Liver (tissue), 9 donors: ENCODE data around the gene MBLAC2. TPM values are rescaled to one million over a fixed set of nuclear protein-coding genes. Genes with fewer than 3 reads are reported as not detected.

Experiments used
- DNase-seq: peaks from one replicate; pipeline ENCODE4 v3.0.0-alpha.2; 2017; ENCODE audit warnings: low spot score
- H3K27ac ChIP-seq, 2 donors: one replicate each; pipeline ENCODE4 v1.7.0; 2013; ENCODE audit warnings: inconsistent platforms in 2 of 2, low read length in 2 of 2, control low read depth in 1 of 2, low read depth in 1 of 2, mild to moderate bottlenecking in 1 of 2
- H3K27me3 ChIP-seq, 4 donors: one replicate each; pipeline versions ENCODE4 v1.6.1 to v1.7.0; 2013; ENCODE audit warnings: low read length in 3 of 4, inconsistent platforms in 1 of 4, mild to moderate bottlenecking in 1 of 4, moderate library complexity in 1 of 4; ENCODE audit not compliant: control insufficient read depth in 4 of 4, insufficient read depth in 4 of 4
- H3K36me3 ChIP-seq, 4 donors: one replicate each; pipeline versions ENCODE4 v1.6.1 to v1.7.0; 2013; ENCODE audit warnings: low read length in 3 of 4, mild to moderate bottlenecking in 3 of 4, low read depth in 1 of 4, moderate library complexity in 1 of 4; ENCODE audit not compliant: control insufficient read depth in 4 of 4, insufficient read depth in 3 of 4
- H3K4me1 ChIP-seq, 4 donors: one replicate each; pipeline versions ENCODE4 v1.6.1 to v1.7.0; 2013; ENCODE audit warnings: low read length in 3 of 4, mild to moderate bottlenecking in 3 of 4, moderate library complexity in 1 of 4; ENCODE audit not compliant: control insufficient read depth in 4 of 4, insufficient read depth in 4 of 4
- H3K4me3 ChIP-seq, 3 donors: one replicate each; pipeline versions ENCODE4 v1.6.1 to v1.7.0; 2013; ENCODE audit warnings: low read length in 3 of 3, control low read depth in 1 of 3, low read depth in 1 of 3, mild to moderate bottlenecking in 1 of 3
- H3K9ac ChIP-seq, 2 donors: one replicate each; pipeline ENCODE4 v1.7.0; 2013; ENCODE audit warnings: low read length in 2 of 2, mild to moderate bottlenecking in 2 of 2, moderate library complexity in 2 of 2, control low read depth in 1 of 2, low read depth in 1 of 2
- H3K9me3 ChIP-seq, 4 donors: one replicate each; pipeline versions ENCODE4 v1.6.1 to v1.7.0; 2013; ENCODE audit warnings: low read length in 3 of 4; ENCODE audit not compliant: control insufficient read depth in 4 of 4
- ATF3 ChIP-seq: IDR thresholded peaks from 2 replicates; pipeline ENCODE4 v1.6.1; 2016; ENCODE audit warnings: antibody characterized with exemption
- CTCF ChIP-seq: fragments of 150-350 bp; IDR thresholded peaks from 2 replicates; pipeline ENCODE4 v1.5.1; 2017; ENCODE audit warnings: improper control_type of control experiment, low read depth, low read length; ENCODE audit not compliant: missing input control
- EGR1 ChIP-seq, 2 donors: IDR thresholded peaks; 2 replicates each; pipeline ENCODE4 v1.6.1; 2016 to 2018; ENCODE audit warnings: antibody characterized with exemption in 2 of 2, low read depth in 2 of 2
- FOXA1 ChIP-seq: IDR thresholded peaks from 2 replicates; pipeline ENCODE4 v1.6.1; 2016; ENCODE audit warnings: antibody characterized with exemption
- FOXA2 ChIP-seq: IDR thresholded peaks from 2 replicates; pipeline ENCODE4 v1.6.1; 2016; ENCODE audit warnings: antibody characterized with exemption
- GABPA ChIP-seq, 2 donors: IDR thresholded peaks in 1 of 2; conservative IDR thresholded peaks in 1 of 2; 2 replicates each; pipeline ENCODE4 v1.6.1; 2016; ENCODE audit warnings: antibody characterized with exemption in 2 of 2, mild to moderate bottlenecking in 1 of 2, moderate library complexity in 1 of 2
- HNF4A ChIP-seq, 2 donors: conservative IDR thresholded peaks; 2 replicates each; pipeline ENCODE4 v1.6.1; 2016; ENCODE audit warnings: antibody characterized with exemption in 2 of 2, mild to moderate bottlenecking in 2 of 2
- HNF4G ChIP-seq: IDR thresholded peaks from 2 replicates; pipeline ENCODE4 v1.6.1; 2016; ENCODE audit warnings: antibody characterized with exemption
- JUND ChIP-seq, 2 donors: IDR thresholded peaks; 2 replicates each; pipeline ENCODE4 v1.6.1; 2016; ENCODE audit warnings: antibody characterized with exemption in 2 of 2
- MAX ChIP-seq: IDR thresholded peaks from 2 replicates; pipeline ENCODE4 v1.6.1; 2016; ENCODE audit warnings: antibody characterized with exemption
- RAD21 ChIP-seq, 2 donors: IDR thresholded peaks; 2 replicates each; pipeline ENCODE4 v1.6.1; 2016; ENCODE audit warnings: antibody characterized with exemption in 2 of 2, mild to moderate bottlenecking in 2 of 2
- REST ChIP-seq: IDR thresholded peaks from 2 replicates; pipeline ENCODE4 v1.6.1; 2016; ENCODE audit warnings: antibody characterized with exemption, mild to moderate bottlenecking
- TAF1 ChIP-seq: conservative IDR thresholded peaks from 2 replicates; pipeline ENCODE4 v1.6.1; 2016; ENCODE audit warnings: antibody characterized with exemption, mild to moderate bottlenecking
- ZBTB33 ChIP-seq: IDR thresholded peaks from 2 replicates; pipeline ENCODE4 v1.6.1; 2016; ENCODE audit warnings: antibody characterized with exemption
- WGBS: extraction: QIAGEN DNeasy Blood & Tissue Kit; methylation state at CpG from one replicate; pipeline ENCODE4 v1.1.7; 2013; 5-methylcytosine and 5-hydroxymethylcytosine counted together
- polyA plus RNA-seq, 2 donors: library from polyadenylated mRNA; stranded (reverse) in 1 of 2; unstranded in 1 of 2; fragments of 200-250 nt in 1 of 2; fragments of >200 nt in 1 of 2; fragmentation: Nextera tagmentation in 1 of 2; extraction: Ambion mirVana in 1 of 2; gene quantifications; one replicate each; pipeline versions ENCODE4 v1.2.1 to v1.2.3, GENCODE V29; 2013 to 2015
- total RNA-seq, 2 donors: library from RNA; depleted of rRNA; stranded (reverse); fragments of >200 nt; gene quantifications; one replicate each; pipeline ENCODE4 v1.2.3, GENCODE V29; 2014
- donor health status: healthy.
- donor health status: healthy.
- donor health status: healthy.
- donor health status: healthy.
- donor health status: healthy.

Gene MBLAC2
- total and polyA plus RNA-seq, 4 donors, result 2.6 to 4.6 (median 4.0) TPM

GRCh38 chr5:90488791-90489190 is 14.2 kb upstream of the MBLAC2 start:
- no peak for TF ChIP-seq RAD21 (IDR thresholded peaks at IDR 0.05)
- no peak for TF ChIP-seq FOXA1
- TF ChIP-seq HNF4A (conservative IDR thresholded peaks at IDR 0.05), result no peak

GRCh38 chr5:90484540-90484939 is 10.0 kb upstream of the MBLAC2 start:
- DNase-seq, result no peak
- H3K9me3 ChIP-seq, result no peaks in the 10 kb centered on the region
- 79% methylated on average over 3 of the region's 3 CpGs for WGBS
- no peak overlapping the region for H3K9ac ChIP-seq
- H3K27ac ChIP-seq, result no peak overlapping the region
- H3K4me3 ChIP-seq, result no peak overlapping the region
- no peaks in the 10 kb centered on the region for H3K27me3 ChIP-seq
- TF ChIP-seq JUND (IDR thresholded peaks at IDR 0.05) (no peak), ATF3 (no peak), TAF1 (no peak), RAD21 (IDR thresholded peaks at IDR 0.05) (no peak), EGR1 (IDR thresholded peaks at IDR 0.05; ENCODE audit: low read depth in 2 of 2) (no peak), MAX (no peak), CTCF (no peak), HNF4A (conservative IDR thresholded peaks at IDR 0.05) (no peak), HNF4G (no peak), GABPA (IDR thresholded peaks at IDR 0.05 in 1 of 2, conservative IDR thresholded peaks at IDR 0.05 in 1 of 2) (no peak), REST (no peak)
- no peaks in the 10 kb centered on the region for H3K36me3 ChIP-seq
- no peaks in the 10 kb centered on the region for H3K4me1 ChIP-seq

More at GRCh38 chr5:90488791-90489190, 14.2 kb upstream of the MBLAC2 start:
- Histone ChIP-seq H3K9ac (no peak overlapping the region), H3K9me3 (no peaks in the 10 kb centered on the region), H3K4me3 (no peak overlapping the region), H3K27me3 (no peaks in the 10 kb centered on the region), H3K4me1 (no peaks in the 10 kb centered on the region), H3K36me3 (no peaks in the 10 kb centered on the region), H3K27ac (no peak overlapping the region)
- DNase-seq, result no peak
- 75% methylated on average over 2 of the region's 2 CpGs for WGBS

- Histone ChIP-seq H3K36me3 (no peaks in the 10 kb centered on the region), H3K9me3 (no peaks in the 10 kb centered on the region), H3K4me1 (no peaks in the 10 kb centered on the region), H3K9ac (no peak overlapping the region), H3K27me3 (no peaks in the 10 kb centered on the region), H3K27ac (no peak overlapping the region), H3K4me3 (no peak overlapping the region)
- TF ChIP-seq GABPA (IDR thresholded peaks at IDR 0.05 in 1 of 2, conservative IDR thresholded peaks at IDR 0.05 in 1 of 2), result no peak
- no peak for TF ChIP-seq ZBTB33
- no peak for TF ChIP-seq HNF4G
- TF ChIP-seq JUND (IDR thresholded peaks at IDR 0.05), result no peak
- TF ChIP-seq FOXA2, result no peak
- TF ChIP-seq ATF3, result no peak
- TF ChIP-seq FOXA1, result no peak
- WGBS, result 95% methylated on average over 8 of the region's 8 CpGs
- DNase-seq, result no peak
Observed at GRCh38 chr5:90483206-90483605, 8.6 kb upstream of the MBLAC2 start.
